ENCODE data around the gene SIVA1. TPM values are rescaled to one million over a fixed set of nuclear protein-coding genes. Genes with fewer than 3 reads are reported as not detected.

SIVA1 gene, protein sequence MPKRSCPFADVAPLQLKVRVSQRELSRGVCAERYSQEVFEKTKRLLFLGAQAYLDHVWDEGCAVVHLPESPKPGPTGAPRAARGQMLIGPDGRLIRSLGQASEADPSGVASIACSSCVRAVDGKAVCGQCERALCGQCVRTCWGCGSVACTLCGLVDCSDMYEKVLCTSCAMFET
- 10 to 100 TPM in 11 of 12 donors, not detected in 1; 39.2 to 76.0 (median 55.4) TPM for polyA plus RNA-seq (ENCODE audit: insufficient read length in 12 of 12)
- long read RNA-seq, donor 1, transcript SIVA1-201 (4 exons, 802 nt): major isoform, 103 of 179 reads
- long read RNA-seq, donor 1, partial matches to known transcripts: 58 of 179 reads
- long read RNA-seq, donor 1, other reads (novel, unspliced or antisense): 14 of 179 reads
- long read RNA-seq, donor 2, full-length matches to known transcripts: 72 of 96 reads
- long read RNA-seq, donor 2, partial matches to known transcripts: 14 of 96 reads
- long read RNA-seq, donor 2, other reads (novel, unspliced or antisense): 10 of 96 reads
- long read RNA-seq, donor 3, transcript SIVA1-201 (4 exons, 802 nt): major isoform, 25 of 86 reads
- long read RNA-seq, donor 3, transcript SIVA1-203 (3 exons, 1,244 nt): minor isoform, 6 of 86 reads
- long read RNA-seq, donor 3, partial matches to known transcripts: 51 of 86 reads
- long read RNA-seq, donor 3, other reads (novel, unspliced or antisense): 0 of 86 reads
- long read RNA-seq, donor 4, full-length matches to known transcripts: 32 of 47 reads
- long read RNA-seq, donor 4, partial matches to known transcripts: 15 of 47 reads
- long read RNA-seq, donor 4, other reads (novel, unspliced or antisense): 0 of 47 reads
- long read RNA-seq, donor 5, full-length matches to known transcripts: 96 of 143 reads
- long read RNA-seq, donor 5, partial matches to known transcripts: 41 of 143 reads
- long read RNA-seq, donor 5, other reads (novel, unspliced or antisense): 6 of 143 reads
- long read RNA-seq, donor 6, transcript SIVA1-201 (4 exons, 802 nt): major isoform, 22 of 58 reads
- long read RNA-seq, donor 6, transcript SIVA1-203 (3 exons, 1,244 nt): minor isoform, 6 of 58 reads
- long read RNA-seq, donor 6, partial matches to known transcripts: 25 of 58 reads
- long read RNA-seq, donor 6, other reads (novel, unspliced or antisense): 0 of 58 reads
- long read RNA-seq, donor 7, transcript SIVA1-201 (4 exons, 802 nt): major isoform, 26 of 45 reads
- long read RNA-seq, donor 7, partial matches to known transcripts: 14 of 45 reads
- long read RNA-seq, donor 7, other reads (novel, unspliced or antisense): 0 of 45 reads
- long read RNA-seq, donor 8, transcript SIVA1-201 (4 exons, 802 nt): major isoform, 67 of 142 reads
- long read RNA-seq, donor 8, transcript SIVA1-203 (3 exons, 1,244 nt): minor isoform, 5 of 142 reads
- long read RNA-seq, donor 8, transcript SIVA1-202 (3 exons, 550 nt): minor isoform, 5 of 142 reads
- long read RNA-seq, donor 8, partial matches to known transcripts: 59 of 142 reads
- long read RNA-seq, donor 8, other reads (novel, unspliced or antisense): 6 of 142 reads
- long read RNA-seq, donor 9, transcript SIVA1-202 (3 exons, 550 nt): minor isoform, 5 of 87 reads
- long read RNA-seq, donor 9, transcript SIVA1-201 (4 exons, 802 nt): major isoform, 52 of 87 reads
- long read RNA-seq, donor 9, partial matches to known transcripts: 29 of 87 reads
- long read RNA-seq, donor 9, other reads (novel, unspliced or antisense): 0 of 87 reads
- long read RNA-seq, donor 10, full-length matches to known transcripts: 65 of 114 reads
- long read RNA-seq, donor 10, partial matches to known transcripts: 49 of 114 reads
- long read RNA-seq, donor 10, other reads (novel, unspliced or antisense): 0 of 114 reads
- long read RNA-seq, donor 11, transcript SIVA1-201 (4 exons, 802 nt): major isoform, 75 of 122 reads
- long read RNA-seq, donor 11, partial matches to known transcripts: 34 of 122 reads
- long read RNA-seq, donor 11, other reads (novel, unspliced or antisense): 7 of 122 reads

GRCh38 chr14:104752735-104753527 is at the start of gene SIVA1:
Gene SIVA1, plus strand, starts transcription at chr14:104753147. Its CDS starts 55 bp downstream, at chr14:104753202.
- peak; percentile 100 for DNase-seq

DNA sequence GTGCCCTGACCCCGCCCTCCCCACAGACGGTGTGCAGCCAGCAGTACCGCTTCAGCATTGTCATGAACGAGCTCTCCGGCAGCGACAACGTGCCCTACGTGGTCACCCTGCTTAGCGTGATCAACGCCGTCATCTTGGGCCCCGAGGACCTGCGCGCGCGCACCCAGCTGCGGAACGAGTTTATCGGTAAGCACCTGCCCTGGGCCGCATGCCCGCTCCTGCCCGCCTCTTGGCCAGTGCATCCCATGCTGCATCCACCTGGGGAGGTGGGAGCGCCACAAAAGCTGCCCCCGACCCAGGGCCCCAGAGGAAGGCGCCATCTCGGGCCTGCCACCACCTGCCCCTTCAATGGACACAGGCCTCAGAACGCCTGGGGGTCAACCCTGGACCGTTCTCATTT is 49.7 kb upstream of the SIVA1 start:
- DNase-seq: no peak

GRCh38 chr14:104704252-104704651 is 48.7 kb upstream of the SIVA1 start:
- no peak for DNase-seq

DNA sequence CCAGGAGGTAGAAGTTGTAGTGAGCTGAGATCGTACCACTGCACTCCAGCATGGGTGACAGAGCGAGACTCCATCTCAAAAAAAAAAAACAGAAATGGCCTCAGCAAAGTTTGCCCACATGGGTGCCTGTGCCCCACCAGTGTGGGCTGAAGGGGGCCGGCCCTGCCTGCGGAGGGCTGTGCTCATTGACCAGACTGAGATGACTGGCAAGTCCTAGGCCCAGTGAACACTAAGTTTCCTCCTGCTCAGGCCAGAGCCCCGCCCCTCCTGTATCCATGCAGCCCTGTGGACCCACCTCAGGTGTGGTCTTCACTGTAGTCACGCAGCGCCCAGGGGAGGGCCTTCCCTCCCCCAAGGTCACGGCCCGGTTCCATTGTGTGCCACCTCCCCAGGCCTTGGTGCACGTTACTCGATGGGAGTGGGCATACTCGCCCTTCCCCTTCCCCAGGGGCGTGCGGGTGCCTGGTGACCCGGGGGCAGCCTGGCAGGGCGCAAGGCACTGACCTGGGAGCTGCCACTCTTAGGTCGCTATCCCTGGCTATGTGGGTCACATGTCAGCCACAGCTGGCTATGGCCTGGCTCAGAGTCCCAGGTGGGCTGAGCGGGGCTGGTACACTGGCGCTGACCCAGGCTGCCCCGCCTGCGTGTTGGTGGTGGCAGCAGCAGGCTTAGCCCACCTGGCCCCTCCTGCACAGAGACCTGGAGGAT is 47.5 kb upstream of the SIVA1 start:
- DNase-seq: no peak

- DNase-seq: peak; percentile 47
Measured at GRCh38 chr14:104706733-104707607, 46.0 kb upstream of the SIVA1 start.

DNA sequence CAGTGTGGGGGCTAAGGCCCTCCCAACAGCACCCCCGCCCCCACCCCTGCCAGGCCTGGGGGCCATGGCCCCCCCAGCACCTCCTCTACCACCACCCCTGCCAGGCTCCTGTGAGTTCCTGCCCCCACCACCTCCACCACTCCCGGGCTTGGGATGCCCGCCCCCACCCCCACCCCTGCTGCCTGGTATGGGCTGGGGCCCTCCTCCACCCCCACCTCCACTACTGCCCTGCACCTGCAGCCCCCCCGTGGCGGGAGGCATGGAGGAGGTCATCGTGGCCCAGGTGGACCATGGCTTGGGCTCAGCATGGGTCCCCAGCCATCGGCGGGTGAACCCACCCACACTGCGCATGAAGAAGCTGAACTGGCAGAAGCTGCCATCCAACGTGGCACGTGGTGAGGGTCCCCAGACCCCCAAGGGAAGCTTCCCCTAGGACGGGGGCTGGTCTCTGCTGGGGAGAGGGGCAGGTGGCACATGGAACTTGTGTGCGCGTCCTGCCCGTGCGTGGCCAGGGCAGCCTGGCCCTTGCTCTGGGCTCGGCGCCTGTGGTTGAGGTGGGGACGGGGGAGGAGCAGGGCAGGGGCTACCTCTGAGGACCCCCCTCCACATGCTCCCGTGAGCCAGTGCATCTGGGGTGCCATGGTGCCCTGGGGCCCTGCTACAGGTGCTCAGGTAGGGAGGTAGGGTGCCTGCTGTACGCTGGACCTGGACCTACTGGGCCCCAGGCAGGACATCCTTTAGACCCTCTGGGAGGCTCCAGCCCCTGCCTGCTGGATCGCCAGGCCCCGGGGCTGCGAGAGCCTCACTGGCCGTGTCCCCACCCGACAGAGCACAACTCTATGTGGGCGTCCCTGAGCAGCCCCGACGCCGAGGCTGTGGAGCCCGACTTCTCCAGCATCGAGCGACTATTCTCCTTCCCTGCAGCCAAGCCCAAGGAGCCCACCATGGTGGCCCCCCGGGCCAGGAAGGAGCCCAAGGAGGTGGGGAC is 45.0 kb upstream of the SIVA1 start:
- no peak for DNase-seq

DNA sequence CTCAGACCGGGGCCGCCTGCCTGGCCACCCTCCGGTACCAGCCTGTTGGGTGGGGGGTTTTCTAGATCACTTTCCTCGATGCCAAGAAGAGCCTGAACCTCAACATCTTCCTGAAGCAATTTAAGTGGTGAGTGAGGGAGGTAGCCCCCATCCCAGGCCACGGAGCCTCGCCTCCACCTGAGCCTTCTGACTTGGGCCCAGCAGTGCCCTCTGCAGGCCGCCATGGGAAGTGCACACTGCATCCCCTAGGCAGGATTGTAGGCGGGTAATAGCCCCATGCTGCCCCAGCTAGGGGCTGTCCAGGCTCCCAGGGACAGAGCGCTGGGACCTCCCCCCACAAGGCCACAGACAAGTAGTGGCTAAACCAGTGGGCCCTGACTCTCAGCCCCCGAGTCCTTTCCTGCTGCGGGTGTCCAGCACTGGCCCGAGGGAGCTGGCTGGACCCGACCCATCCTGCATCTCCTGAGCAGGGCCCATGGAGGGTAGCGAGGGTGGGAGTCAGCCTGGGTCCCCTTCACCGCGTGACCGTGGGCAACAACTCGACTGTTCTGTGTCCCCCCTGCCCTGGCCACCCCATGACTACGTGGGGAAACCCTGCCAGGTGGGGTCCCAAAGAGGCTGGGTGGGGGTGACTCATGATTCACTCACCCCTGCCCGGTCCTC is 44.2 kb upstream of the SIVA1 start:
- DNase-seq: peak; percentile 72

- no peak for DNase-seq
Measured at GRCh38 chr14:104709387-104710039, 43.4 kb upstream of the SIVA1 start.

DNA sequence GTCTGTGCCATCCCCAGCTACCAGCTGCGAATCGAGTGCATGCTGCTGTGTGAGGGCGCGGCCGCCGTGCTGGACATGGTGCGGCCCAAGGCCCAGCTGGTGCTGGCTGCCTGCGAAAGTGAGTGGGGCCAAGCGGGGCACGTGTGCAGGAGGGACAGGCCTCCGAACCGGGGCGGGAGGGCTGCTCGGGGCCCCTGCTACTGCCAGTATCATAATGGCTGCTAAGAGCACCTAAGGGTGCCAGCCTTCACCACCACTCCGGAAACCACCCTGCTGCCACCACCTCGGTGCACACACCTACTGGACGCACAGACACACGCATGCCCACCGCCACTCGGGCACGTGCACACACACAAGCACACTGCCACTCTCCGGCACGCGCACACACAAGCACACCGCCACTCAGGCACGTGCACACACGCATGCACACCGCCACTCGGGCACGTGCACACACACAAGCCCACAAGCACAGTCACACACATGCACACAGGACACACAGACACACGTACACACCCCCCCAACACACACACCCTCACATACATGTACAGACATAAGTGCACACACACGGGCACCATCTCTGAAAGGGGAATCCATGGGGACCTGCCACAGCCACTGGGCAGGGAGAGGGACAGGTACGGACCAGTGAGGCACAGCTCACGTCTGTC is 42.7 kb upstream of the SIVA1 start:
- DNase-seq: no peak

DNA sequence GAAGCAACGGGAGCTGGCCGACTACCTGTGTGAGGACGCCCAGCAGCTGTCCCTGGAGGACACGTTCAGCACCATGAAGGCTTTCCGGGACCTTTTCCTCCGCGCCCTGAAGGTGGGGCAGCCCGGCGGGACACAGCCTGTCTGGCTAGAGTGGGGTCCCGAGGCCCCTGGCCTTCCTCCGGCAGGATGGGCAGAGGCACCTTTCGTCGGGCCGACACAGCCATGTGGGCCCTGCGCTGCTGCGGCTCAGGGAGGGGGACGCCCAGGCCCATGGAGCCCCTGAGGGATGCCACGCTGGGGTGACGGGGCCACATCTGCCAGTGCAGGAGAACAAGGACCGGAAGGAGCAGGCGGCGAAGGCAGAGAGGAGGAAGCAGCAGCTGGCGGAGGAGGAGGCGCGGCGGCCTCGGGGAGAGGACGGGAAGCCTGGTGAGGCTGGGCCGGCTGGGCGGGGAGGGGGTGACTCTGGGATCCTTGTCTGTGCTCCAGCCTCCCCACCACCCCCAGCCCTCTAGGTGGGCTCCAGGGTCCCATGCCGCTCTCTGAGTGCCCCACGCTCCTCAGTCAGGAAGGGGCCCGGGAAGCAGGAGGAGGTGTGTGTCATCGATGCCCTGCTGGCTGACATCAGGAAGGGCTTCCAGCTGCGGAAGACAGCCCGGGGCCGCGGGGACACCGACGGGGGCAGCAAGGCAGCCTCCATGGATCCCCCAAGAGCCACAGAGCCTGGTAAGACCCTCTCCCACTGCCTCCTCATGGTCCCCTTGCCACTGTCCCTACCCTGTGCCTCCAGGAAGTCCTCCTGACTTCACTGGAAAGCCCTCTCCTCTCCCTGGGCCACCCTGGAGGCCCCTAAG is 39.8 kb upstream of the SIVA1 start:
- no peak for DNase-seq

GRCh38 chr14:104714066-104714465 is 38.9 kb upstream of the SIVA1 start:
- no peak for DNase-seq

DNA sequence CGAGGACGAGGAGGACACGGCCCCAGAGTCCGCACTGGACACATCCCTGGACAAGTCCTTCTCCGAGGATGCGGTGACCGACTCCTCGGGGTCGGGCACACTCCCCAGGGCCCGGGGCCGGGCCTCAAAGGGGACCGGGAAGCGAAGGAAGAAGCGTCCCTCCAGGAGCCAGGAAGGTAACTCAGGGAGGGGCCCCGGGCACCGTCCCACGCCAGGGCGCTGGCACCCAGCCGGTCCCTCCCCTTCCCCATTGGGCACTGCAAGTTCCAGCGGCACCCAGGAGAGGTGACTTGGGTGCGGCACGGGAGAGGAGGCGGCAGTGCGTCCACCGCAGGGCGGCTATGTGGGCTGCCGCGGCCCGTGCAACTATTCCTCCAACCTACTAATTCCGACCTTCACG is 38.3 kb upstream of the SIVA1 start:
- DNase-seq: no peak

- no peak for DNase-seq
Measured at GRCh38 chr14:104715416-104715815, 37.5 kb upstream of the SIVA1 start.

DNA sequence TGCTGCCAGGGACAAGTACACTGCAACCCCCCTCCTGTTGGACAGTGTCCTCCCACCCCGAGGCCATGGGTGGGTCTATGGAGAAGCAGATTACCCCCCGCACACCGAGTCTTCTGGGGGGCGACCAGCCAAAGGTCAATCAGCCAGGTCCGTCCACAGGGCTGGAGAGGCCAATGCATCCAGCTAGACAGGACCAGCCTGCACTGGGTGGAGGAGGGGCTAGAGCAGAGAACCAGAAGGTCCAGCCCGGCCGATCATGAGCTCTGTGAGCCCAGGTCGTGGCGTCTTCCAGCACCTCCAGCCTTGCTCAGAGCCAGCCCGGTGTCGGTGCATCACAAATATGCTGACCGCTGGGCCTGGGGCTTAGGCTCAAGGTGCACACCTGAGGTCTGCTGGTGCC is 37.1 kb upstream of the SIVA1 start:
- no peak for DNase-seq

Data from muscle of arm (tissue), 14 donors.